ENCODE results near the gene ZNF582.
A peak's percentile ranks its signal among the peaks of the same experiment; 100 is the strongest.

The ZNF582 gene

GRCh38 chr19:56403261-56403660, 9.9 kb upstream of the ZNF582 start:
- Histone ChIP-seq H3K27ac (peak overlapping the region; percentile 89 to 99 (median 97)), H3K9me3 (replicated peaks in 1 of 11) (peaks cover 79 to 89% (median 86%) of the 10 kb centered on the region in 11 experiments)

GRCh38 chr19:56400485-56400884, 7.2 kb upstream of the ZNF582 start:
- Histone ChIP-seq H3K4me2 (no peak overlapping the region), H3K36me3 (peaks cover 47 to 62% (median 55%) of the 10 kb centered on the region in 11 experiments), H3K27ac (no peak overlapping the region), H4K20me1 (no peaks in the 10 kb centered on the region), H3K4me1 (peaks cover 12 to 20% (median 18%) of the 10 kb centered on the region in 10 experiments; a peak in 19 of 20 replicates), H3K4me3 (no peak overlapping the region; a peak in 2 of 20 replicates), H3K9me3 (replicated peaks in 1 of 11) (peaks cover 76 to 89% (median 83%) of the 10 kb centered on the region in 11 experiments), H3K27me3 (no peaks in the 10 kb centered on the region), H3K9ac (no peak overlapping the region)
- TF ChIP-seq Cebpa-rat (IDR thresholded peaks at IDR 0.05) = no peak

More at GRCh38 chr19:56403261-56403660, 9.9 kb upstream of the ZNF582 start:
- Histone ChIP-seq H3K4me3 (peak overlapping the region; percentile 67 to 86 (median 75)), H3K36me3 (peaks cover 61 to 70% (median 68%) of the 10 kb centered on the region in 11 experiments), H3K9ac (peak overlapping the region; percentile 88 to 99 (median 95)), H3K4me2 (peak overlapping the region; percentile 75 to 94 (median 87)), H3K4me1 (peaks cover 12 to 22% (median 19%) of the 10 kb centered on the region in 10 experiments; a peak in 19 of 20 replicates), H3K27me3 (no peaks in the 10 kb centered on the region), H4K20me1 (no peaks in the 10 kb centered on the region)
- TF ChIP-seq Cebpa-rat (IDR thresholded peaks at IDR 0.05) = no peak

DNA sequence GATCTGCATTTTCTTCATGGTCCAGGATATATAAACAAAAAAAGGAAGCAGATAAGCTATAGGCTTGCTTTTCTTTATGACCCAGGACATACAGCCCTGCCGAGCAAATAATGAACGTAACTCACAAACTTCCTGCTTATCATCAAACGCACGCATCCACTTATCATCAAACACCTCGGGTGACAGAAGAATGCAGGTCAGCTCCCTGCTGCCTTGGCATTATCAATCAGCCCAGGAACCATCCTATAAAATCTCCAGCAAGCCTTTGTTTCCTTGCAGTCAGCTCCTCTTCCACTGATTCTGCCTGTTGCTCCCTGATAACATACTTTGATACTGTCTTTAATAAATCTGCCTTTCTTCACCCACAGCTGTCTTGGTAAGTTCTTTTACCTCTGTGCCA, 5.5 kb upstream of the ZNF582 start:
- no peaks in the 10 kb centered on the region for H3K27me3 ChIP-seq
- no peak overlapping the region for H3K9ac ChIP-seq
- peaks cover 6 to 9% (median 8%) of the 10 kb centered on the region in 10 experiments; a peak in 18 of 20 replicates for H3K4me1 ChIP-seq
- peaks cover 46 to 65% (median 56%) of the 10 kb centered on the region in 11 experiments for H3K36me3 ChIP-seq
- no peak overlapping the region for H3K27ac ChIP-seq
- peaks cover 83 to 94% (median 92%) of the 10 kb centered on the region in 11 experiments for H3K9me3 ChIP-seq (replicated peaks in 1 of 11)
- no peaks in the 10 kb centered on the region for H4K20me1 ChIP-seq
- 0 out of 20 replicates have a peak overlapping the region, but pooled peaks of 1 of the 10 experiments have one; percentile 15 for H3K4me3 ChIP-seq
- H3K4me2 ChIP-seq = no peak overlapping the region
- no peak for TF ChIP-seq Cebpa-rat (IDR thresholded peaks at IDR 0.05)

- Histone ChIP-seq H4K20me1 (no peaks in the 10 kb centered on the region), H3K4me3 (no peak overlapping the region), H3K4me2 (no peak overlapping the region), H3K36me3 (peaks cover 49 to 77% (median 59%) of the 10 kb centered on the region in 11 experiments), H3K9me3 (replicated peaks in 1 of 11) (peaks cover 64 to 100% (median 72%) of the 10 kb centered on the region in 11 experiments), H3K9ac (no peak overlapping the region), H3K27ac (no peak overlapping the region), H3K27me3 (no peaks in the 10 kb centered on the region), H3K4me1 (no peaks in the 10 kb centered on the region)
- TF ChIP-seq Cebpa-rat (IDR thresholded peaks at IDR 0.05) = no peak
Measured at GRCh38 chr19:56383826-56384605, 9.3 kb downstream of the ZNF582 start.

- no peaks in the 10 kb centered on the region for H4K20me1 ChIP-seq
- H3K4me1 ChIP-seq = no peaks in the 10 kb centered on the region
- H3K9me3 ChIP-seq (replicated peaks in 1 of 11) = peaks cover 72 to 95% (median 80%) of the 10 kb centered on the region in 11 experiments
- H3K4me2 ChIP-seq = no peak overlapping the region
- H3K4me3 ChIP-seq = no peak overlapping the region
- H3K27me3 ChIP-seq = no peaks in the 10 kb centered on the region
- H3K27ac ChIP-seq = no peak overlapping the region
- H3K36me3 ChIP-seq = peaks cover 0 to 20% (median 8%) of the 10 kb centered on the region in 11 experiments; a peak in 6 of 22 replicates
- TF ChIP-seq Cebpa-rat (IDR thresholded peaks at IDR 0.05) = no peak
- no peak overlapping the region for H3K9ac ChIP-seq
Measured at GRCh38 chr19:56377105-56377924, 16.0 kb downstream of the ZNF582 start.

- H3K36me3 ChIP-seq = peaks cover 0 to 7% (median 0%) of the 10 kb centered on the region in 11 experiments; a peak in 5 of 22 replicates
Measured at GRCh38 chr19:56372281-56372680, 21.1 kb downstream of the ZNF582 start.

GRCh38 chr19:56369886-56370676, 23.3 kb downstream of the ZNF582 start:
- H3K4me2 ChIP-seq = no peak overlapping the region
- no peak overlapping the region for H3K27ac ChIP-seq
- H3K4me1 ChIP-seq = no peaks in the 10 kb centered on the region
- no peak overlapping the region for H3K9ac ChIP-seq
- H4K20me1 ChIP-seq = no peaks in the 10 kb centered on the region
- H3K4me3 ChIP-seq = no peak overlapping the region
- no peaks in the 10 kb centered on the region for H3K27me3 ChIP-seq
- H3K36me3 ChIP-seq = no peaks in the 10 kb centered on the region
- peak in 6 of 11 experiments; percentile 10 to 74 (median 32); a peak in 3 of 22 replicates for TF ChIP-seq Cebpa-rat (IDR thresholded peaks at IDR 0.05)
- peaks cover 30 to 74% (median 46%) of the 10 kb centered on the region in 11 experiments for H3K9me3 ChIP-seq (replicated peaks in 1 of 11)

More at GRCh38 chr19:56372281-56372680, 21.1 kb downstream of the ZNF582 start:
- Histone ChIP-seq H3K4me1 (no peaks in the 10 kb centered on the region), H3K27ac (no peak overlapping the region), H3K4me2 (no peak overlapping the region), H3K9me3 (replicated peaks in 1 of 11) (peaks cover 38 to 78% (median 46%) of the 10 kb centered on the region in 11 experiments), H3K27me3 (no peaks in the 10 kb centered on the region), H3K4me3 (no peak overlapping the region), H3K9ac (no peak overlapping the region), H4K20me1 (no peaks in the 10 kb centered on the region)
- no peak for TF ChIP-seq Cebpa-rat (IDR thresholded peaks at IDR 0.05)

DNA sequence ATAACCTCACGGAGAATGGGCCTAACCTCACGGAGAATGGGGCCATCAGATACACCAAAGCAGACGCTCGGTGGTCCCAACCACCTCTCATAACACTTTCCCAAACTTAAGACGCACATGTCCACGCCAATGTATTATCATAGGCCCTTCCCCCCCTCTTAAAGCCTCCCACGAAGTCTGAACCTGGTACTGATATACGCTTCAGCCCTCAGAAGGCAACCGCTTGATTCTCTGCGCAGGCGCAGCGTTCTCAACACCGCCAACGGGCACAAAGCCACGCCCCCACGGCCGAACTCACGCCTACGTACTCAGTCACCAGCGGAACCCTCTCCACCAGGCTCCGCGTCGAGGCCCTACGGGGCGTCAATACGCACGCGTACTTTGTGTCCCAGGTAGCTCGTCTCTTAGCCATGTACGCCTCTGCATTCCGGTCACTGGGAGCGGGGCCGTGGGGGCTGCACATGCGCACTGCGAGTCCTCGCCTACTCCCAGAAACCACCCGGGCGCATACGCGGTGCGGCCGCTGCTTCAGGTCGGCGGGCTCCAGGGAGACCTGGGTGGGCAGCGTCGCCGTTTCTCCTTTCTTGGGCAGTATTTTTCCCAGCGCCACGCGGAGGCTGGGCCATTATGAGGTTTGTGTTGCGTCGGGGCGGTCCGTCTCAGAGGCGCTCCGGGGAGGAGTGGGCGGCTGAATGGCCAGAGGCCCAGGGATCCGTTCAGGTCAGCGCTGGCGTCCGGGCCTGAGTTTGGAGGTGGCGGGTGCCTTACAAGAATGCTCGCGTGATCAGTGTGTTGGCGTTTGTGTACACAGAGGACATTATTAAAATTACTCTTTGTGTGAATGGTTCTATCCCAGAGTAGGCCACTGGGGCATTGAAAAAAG, 25.3 kb downstream of the ZNF582 start:
- H3K27ac ChIP-seq = no peak overlapping the region
- H3K4me3 ChIP-seq = no peak overlapping the region
- peaks cover 33 to 73% (median 51%) of the 10 kb centered on the region in 11 experiments for H3K9me3 ChIP-seq (replicated peaks in 1 of 11)
- H4K20me1 ChIP-seq = no peaks in the 10 kb centered on the region
- H3K27me3 ChIP-seq = no peaks in the 10 kb centered on the region
- H3K4me2 ChIP-seq = no peak overlapping the region
- no peak overlapping the region for H3K9ac ChIP-seq
- H3K4me1 ChIP-seq = no peaks in the 10 kb centered on the region
- H3K36me3 ChIP-seq = no peaks in the 10 kb centered on the region
- no peak for TF ChIP-seq Cebpa-rat (IDR thresholded peaks at IDR 0.05)

All from BLaER1 treated with 17β-estradiol and CSF1 and Interleukin-3, amounts not matched to agents 10 nM and 100 nM (cell line).